Activated CD8-positive, alpha-beta memory T cell treated with anti-CD3 and anti-CD28 coated beads, Interleukin-2, amount 50 U/mL, for 24 hours (primary cell): ENCODE measurements around the gene TANC1.

Experiments used
- DNase-seq: peaks from one replicate; pipeline ENCODE4 v3.0.0-alpha.2; 2020; ENCODE audit errors: extremely low read depth

TANC1 gene

DNA sequence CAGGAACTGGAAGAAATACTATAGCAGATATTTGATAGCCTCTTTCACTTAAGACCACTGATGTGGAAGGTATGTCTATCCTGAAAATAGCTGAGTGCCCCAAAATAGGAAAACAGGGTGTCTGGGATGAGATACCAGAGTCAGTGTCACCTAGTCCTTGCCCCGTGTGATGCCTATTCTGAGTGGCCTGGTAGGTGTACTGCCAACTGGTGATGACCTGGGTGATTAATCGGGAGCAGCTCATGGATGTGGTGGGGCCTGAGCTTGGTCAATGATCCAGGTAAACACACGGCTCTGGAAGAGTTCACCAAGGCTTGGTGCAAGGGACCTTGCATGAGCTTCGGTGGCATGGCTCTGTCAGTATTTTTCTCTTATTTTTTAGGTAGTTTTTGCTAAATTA, 95.2 kb downstream of the TANC1 start:
- DNase-seq = no peak

DNA sequence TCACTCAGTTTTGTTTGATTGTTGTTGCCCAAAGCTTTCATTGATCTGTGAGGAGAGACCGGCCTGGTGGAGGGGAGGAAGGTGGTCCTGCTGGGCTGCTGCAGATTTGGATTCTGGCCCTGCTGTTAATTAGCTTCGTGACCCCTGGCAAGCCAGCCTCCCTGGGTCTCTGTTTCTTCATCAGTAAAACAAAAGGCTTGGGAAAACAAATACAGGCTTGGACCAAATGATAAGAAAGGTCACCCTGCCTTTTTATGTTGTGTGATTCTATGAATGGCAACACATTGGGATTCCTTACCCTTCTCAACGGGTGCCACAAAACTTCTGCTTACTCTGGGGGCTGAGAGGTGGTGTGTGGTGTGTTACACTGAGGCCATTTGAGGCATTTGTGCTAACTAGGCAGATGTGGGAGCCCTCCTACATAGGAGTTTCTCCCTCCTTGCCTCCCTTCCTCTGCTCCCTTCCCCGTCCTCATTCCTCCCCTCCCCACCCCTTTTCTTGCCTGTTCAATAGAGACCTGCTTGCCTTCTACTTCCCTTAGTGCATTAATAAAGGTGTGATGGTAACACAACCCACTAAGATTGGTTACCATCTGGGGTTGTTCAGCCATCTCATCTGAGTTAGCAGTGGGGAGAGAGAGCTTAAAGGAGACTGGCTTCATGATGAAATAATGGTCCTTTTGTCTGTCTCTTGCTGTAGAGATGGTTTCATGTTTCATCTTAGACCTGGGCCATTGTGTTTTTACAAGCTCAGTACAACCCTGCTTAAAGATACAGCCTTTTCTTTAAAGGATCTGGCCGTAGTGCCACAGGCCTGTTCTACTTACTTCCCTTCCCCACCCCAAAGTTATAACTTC, 96.2 kb downstream of the TANC1 start:
- no peak for DNase-seq

DNA sequence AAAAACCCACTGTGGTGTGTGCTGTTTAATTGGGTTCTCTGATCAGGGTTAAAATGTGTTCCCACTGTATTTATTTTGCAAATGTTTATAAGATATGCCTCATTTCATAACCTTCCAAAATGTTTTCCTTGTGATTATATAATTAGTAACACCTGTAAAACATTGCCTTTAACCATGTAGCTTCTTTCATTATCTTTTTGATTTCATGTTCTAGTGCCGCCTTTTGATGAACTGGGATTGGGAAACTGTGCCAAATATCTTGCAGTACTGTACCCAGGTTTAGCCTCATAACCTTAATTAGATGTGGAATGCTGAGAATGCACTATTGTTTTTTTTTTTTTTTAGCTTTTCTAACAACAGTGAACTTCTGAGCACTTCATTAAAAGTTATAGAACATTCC, 96.9 kb downstream of the TANC1 start:
- no peak for DNase-seq

DNA sequence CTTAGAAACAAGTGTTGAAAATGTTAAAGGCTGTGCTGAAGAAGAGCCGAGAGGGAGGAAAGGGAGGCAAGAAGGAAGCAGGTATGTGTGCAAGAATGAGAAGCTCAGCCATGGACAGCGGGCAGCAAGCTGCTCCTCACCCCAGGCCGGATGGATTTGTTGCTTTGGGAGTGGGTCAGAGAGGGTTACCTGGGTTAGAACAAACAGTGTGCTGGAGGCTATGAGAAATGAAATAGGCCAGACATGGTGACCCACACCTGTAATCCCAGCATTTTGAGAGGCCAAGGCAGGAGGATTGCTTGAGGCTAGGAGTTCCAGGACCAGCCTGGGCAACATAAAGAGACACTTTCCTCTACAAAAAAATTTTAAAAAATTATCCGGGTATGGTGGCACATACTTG, 97.5 kb downstream of the TANC1 start:
- DNase-seq = no peak

DNA sequence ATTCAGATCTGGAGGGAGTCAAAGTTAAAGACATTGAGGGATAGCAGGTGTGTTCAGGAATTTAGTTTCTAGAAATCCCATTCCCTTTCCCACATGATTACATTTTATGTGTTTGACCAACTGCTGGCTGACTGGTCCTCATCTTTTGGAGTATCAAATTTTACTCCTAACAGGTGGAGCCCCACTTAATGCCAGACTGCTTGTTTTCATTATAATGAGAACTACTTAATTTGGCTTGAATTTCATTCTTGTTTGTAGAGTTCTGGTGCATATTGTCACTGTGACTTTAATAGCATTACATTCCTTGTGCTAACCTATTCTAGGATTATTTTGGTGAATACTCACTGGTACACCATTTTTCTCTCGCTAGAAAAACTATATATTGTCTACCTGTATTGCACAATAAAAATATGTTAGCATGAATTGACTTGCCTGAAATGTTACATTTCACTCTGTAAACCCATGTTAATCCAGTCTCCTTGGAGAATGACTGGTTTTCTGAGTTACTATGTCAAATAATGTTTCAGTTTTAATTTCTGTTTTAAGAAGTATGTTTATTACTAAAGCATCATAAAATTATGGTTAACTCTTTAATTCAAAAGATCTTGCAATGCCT, 98.2 kb downstream of the TANC1 start:
- DNase-seq = no peak

DNA sequence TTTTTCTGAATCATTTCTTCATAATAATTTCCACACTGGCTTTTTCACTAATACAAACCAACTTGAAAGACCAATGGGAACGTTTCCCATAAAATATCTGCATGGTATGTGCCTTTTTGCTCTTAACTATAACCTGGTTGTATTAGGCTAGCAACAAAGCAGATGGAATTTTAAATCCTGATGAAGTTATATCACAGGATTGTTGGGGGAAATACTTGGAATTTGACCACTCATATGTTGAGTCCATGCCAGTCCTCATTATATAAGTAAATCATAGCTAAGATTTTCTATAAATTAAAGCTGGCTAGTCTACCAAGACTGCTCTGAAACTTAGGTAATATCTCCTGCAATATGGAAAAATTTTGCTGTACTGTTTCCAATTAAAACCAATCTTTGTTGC, 99.5 kb downstream of the TANC1 start:
- DNase-seq = no peak

DNA sequence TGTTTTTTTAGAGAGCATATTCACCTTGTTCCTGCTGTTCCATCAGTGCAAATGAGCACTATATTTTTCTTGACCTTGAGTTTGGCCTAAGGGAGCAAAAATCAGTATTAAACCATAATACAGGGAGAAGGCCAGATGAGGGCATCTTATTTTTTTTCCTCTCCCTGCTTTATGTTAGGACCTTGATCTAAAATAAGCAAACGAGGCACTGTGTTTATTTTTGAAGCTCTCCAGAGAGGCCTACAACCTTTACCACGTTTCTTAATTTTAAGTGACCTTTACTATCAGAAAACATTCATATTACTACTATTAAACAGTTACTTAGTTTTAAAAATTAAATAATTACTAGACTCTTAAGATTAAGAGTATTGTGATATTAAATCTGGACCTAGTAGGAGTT, 100.8 kb downstream of the TANC1 start:
- no peak for DNase-seq

DNA sequence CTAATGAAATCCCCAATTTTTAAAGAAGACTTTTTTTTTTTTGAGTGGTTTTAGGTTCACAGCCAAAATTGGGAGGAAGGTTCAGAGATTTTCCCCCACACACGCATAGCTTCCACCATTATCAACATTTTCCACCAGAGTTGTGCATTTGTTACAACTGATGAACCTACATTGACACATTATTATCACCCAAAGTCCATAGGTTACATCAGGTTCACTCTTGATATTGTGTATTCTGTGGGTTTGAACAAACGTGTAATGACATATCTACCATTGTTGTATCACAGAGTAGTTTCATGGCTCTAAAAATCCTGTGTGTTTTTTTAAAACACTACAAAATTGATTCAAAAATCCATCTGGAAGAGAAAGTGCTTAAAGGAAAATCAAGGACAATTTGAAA, 101.8 kb downstream of the TANC1 start:
- DNase-seq = no peak

DNA sequence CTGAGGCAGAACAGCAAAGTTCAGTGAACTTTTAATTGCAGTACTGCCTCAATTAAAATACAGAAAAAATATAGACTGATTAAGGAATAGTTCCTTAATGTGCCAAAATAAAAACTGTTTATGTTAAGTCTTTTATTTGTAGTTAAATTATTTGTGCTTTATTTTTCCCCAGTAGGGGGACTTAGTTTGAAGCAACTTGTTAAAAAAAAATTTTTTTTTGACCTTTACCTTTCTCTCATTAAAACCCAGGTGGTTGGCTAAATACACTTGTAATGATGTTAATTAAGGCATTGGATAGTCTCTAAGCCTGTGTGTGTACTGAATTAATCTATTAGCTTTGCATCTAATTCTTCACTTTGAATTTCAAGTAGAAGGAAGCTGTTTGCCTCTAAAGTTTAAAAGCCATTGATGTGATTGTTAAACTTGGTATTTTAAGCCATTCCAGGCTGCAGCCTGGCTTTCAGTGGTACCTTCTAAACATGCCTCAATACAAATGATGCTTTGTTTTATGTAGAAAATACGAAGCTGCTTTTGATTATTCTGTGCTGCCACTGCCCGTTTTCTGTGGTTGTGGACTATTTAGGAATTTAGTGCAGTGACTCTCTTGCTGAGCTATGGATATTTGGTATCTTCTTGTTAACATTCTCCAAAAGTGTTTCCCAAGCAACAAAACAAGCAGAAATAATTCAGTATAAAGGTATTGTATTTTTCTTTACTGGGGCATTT, 102.9 kb downstream of the TANC1 start:
- DNase-seq = no peak

DNA sequence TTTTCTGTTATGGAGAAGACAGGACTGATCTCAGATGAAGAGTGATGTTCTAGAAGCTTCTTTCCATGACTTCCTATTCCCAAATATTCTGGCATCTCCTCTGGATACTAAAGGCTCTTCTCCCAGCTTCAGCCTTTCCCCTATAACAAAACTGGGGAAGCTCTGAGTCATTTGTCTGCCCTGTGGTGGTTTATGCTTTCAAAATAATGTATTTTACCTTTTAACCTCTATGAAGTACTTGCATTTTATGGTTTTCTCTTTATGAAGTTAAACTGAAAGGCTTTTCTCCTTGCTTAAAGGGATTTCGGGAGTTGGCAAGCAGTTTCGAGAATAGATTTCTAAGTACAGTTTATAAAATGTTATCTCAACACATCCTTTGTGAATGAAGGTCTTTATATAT, 104.4 kb downstream of the TANC1 start:
- DNase-seq = no peak

DNA sequence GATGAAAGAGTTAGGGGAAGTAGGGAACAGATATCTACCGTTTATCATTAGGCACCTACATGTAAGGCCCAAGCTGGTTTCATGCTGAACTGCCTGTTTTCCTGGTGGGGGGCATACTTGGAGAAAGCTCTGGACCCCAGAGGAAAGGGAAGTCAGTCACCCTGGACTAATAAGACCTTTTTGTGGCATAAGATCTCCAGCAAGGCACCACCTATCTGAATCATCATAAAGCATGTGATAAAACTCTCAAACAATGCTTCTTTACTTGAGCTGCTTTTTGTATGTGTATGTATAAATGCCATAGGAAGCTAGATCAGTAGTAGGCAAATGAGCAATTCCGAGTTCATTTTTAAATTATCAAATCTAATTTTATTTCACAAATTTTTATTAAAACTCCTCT, 104.8 kb downstream of the TANC1 start:
- DNase-seq = no peak

DNA sequence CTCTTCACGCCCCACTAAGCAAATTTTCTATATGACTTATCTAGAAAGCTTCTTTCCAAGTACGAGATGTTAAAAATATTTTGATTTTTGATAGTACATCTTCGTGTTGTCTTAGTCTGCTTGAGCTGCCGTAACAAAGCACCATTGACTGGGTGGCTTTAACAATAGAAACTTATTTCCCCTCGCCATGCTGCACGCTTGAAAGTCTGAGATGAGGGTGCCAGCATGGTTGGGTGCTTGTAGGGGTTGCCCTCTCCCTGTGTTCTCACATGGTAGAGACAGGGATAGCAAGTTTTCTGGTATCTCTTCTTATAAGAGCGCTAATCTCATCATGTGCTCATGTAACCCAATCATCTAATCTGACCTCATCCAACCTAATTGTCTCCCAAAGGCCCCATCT, 106.2 kb downstream of the TANC1 start:
- no peak for DNase-seq

DNA sequence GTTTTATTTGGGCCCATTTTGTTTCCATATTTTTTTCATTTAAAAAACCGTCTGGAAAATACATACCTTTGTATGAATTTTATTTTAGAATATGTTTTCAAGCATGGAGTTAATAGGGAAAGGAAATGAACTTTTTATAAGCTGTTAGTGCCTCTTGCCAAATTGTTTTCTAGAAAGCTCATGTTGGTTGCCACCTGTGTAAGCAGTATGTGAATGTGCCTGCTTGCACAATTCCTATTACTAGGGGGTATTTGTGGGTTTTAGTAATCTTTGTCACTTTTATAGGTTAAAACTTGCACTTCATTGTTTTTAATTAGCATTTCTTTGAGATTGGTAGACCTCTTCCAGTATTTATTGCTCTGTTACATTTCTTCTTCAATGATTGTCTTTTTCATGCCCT, 107.3 kb downstream of the TANC1 start:
- no peak for DNase-seq

DNA sequence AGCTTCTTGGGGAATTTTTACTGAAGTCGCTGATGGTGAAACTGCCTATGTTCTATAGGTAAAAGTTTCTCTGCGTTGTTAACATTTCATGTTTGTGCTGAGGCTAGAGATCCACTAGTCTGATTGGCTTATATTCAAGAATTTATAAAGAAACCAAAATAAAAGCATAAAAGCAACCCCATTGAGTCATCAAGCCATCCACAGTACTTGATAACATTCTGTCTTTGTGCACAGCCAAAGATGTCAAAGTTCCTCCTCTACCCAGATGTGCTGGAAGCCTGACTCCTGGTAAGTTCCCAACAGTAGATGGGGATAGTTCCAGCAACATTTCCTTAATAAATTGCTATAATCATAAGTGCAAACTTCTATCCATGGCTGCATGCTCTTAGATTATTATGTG, 107.8 kb downstream of the TANC1 start:
- no peak for DNase-seq

DNA sequence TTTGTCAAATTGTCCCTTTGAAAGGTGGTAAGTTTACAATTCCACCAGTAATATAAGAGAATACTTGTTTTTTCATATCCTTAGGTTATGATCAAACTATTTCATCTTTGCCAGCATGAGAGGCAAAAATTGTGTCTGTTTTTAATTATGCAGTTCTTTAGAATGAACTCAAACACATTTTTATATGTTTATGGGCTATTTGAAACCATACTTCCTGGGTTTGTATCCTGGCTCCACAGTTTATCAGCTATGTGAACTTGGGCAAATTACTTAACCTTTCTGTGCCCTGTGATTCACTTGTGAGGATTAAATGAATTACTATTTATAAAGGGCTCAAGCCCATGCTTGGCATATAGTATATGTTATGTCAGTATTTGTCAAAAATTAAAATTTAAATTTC, 109.4 kb downstream of the TANC1 start:
- no peak for DNase-seq

DNA sequence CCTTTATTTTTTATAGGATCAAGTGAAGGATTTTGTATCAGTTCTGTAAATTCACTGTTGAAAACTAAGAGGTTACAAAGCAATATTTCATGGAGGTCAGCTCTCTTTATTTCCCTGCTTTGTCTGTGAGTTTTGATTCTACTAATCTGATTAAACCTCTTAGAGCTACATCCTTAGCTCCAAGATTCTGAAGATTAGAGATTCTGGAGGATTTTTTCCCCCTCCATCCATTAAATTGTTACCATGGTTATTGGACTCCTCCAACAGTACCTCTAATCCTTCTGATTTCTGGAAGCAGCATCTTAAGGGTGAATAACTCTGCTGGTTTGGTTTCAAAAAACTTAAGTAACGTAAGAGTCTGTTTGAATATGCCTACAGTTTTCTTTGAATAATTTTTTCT, 110.0 kb downstream of the TANC1 start:
- no peak for DNase-seq

DNA sequence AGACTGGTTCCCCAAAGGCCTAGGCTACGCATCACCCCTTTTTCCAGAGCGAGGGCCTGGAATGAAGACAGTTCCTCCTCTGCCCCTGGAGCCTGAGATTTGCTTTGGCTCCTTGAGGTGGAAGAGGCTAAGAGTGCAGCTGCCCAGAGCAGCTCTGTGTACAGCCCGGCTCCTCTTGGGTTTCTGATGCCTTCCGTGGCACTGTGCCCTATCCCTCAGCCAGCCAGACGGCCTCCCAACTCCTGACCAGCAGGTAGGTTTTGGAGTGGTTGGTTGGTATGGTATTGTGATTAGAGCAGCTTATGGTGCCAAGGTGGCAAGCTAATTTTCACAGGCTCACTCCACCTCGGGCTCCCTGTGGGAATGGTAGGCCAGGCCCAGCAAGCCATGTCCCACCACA, 112.2 kb downstream of the TANC1 start:
- no peak for DNase-seq

DNA sequence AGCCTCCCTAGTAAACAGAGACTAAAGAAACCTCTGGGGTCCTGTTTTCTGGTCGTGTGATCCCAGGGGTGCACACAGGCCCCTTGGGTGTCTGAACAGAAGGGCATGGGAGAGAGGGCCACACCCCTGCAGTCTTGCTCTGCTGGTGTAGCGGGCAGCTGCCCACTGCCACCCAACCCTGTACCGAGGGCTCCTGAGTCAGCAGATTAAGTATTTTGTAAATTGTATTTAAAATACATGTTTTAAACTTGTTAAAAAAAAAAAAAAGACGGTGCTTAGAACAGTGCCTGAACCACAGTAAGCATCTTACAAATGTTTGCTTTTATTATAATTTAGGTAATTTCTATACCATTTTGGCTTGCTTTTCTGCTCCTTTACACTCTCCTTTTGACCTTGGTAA, 113.7 kb downstream of the TANC1 start:
- DNase-seq = no peak

DNA sequence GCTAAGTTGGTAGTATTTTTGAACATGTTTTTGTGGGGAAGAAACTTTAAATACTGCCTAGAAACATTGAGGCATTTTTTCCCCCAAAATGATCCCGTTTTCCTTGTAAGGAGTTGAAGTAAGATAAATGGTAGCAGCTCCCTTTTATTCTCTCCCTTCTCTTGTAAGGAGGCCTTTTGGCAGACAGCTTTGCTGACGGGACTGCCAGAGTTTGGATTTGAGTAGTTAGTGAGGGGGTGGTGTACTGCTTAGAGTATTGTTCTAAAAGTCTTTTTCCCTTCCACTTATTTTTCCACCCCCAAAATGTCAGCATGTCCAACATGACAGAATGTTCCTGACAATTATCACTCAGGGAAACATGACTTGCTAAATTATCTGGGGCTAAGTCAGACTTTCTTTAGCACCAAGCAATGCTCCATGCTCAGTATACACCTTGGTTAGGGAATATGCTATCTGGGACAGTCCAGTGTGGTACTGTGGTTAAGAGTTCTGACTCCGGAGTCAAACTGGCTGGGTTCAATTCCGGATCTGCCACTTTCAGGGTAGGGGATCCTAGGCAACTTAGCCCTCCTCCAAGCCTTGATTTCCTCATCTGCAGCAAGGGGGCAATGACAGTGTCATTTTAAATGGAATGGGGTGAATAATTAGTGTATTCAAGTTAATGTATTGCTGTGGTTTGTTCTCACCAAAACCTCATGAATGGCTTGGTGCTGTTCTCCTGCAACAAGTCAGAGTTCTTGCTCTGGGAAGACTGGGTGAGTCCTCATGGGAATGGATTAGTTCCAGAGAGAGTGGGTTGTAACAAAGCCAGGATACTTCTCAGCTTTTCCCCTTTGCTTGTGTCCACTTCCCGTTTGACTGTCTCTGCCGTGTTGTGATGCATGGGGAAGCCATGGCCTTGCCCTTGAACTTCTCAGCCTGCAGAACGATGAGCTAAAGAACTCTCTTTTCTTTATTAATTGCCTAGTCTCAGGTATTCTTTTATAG, 116.2 kb downstream of the TANC1 start:
- DNase-seq = no peak

DNA sequence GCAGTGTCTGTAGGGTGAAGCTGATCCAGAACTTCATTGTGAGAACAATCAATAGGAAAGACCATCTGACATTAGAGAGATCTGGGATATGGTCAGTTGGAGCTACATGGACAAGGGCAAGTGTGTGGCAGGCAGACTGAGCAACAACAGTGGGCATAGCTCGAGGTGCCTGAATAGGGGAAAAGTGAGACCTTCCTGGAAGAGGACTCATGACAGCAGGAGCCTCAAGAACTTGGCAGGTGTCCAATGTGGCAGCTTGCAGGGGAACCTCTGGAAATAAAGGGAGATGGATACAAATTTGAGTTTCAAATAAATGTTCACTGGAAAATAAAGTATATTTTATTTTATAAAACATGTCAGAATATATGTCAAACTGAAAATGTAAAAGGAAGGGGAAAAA, 117.9 kb downstream of the TANC1 start:
- DNase-seq = no peak

DNA sequence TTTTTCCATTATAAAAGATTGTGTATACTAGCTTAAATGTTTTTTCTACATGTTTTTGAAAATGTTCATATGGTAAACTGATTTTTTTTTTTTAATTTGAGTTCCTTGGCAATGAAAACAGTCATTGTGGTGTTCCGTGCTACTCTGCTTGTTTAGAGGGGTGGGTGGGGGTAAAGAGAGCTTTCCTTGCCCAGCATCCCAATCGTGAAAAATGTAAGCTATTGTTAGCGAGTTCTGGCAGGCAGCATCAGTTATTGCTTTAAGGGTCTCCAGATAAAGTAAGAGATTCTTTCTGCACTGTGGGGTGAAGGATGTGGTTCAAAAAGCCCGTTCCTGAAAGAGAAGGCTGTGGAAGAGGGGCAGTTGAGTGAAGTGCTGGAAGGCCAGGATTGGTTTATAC, 118.4 kb downstream of the TANC1 start:
- no peak for DNase-seq

DNA sequence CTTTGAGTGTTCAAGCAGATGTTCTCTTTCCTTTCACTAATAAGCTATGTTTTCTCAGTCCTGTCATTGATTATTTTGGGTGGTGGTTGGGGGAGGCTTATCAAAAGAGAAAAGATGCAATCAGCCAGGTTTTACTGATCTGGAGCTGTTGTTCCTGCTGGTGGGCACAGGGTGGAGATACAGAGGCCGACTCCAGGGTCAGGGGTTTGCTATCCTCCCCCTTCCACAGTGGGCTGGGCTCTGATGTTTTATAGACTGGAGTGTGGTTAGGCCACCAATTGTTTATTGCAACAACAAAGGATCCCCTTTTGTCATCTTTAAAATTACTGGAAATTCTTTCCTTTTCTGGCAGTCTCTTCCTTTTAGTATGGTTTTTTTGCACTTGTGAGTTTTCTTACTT, 120.5 kb downstream of the TANC1 start:
- no peak for DNase-seq
